Measurements from ENCODE around the gene DENND6A. TPM values are rescaled to one million over a fixed set of nuclear protein-coding genes. Genes with fewer than 3 reads are reported as not detected.

DENND6A gene
- total RNA-seq, 2 donors from 2014 or later, result 17.1 to 18.3 TPM

DNA sequence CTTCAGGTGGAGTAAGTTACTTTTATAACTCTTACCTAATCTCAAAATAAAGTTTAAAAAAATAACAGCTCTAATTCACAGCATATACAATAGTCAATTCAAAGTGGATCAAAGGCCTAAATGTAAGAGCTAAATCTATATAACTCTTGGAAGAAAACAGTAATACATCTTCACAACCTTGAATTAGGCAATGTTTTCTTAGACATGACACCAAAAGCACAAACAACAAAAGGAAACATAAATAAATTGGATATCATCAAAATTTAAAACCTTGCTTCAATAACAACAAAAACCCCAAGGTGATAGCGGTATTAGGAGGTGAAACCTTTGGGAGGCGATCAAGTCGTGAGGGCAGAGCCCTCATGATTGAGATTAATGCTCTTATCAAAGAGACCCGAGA is 12.8 kb downstream of the DENND6A start:
- H3K9me3 Mint-ChIP-seq, result no peaks in the 10 kb centered on the region
- no peak overlapping the region for H3K4me3 Mint-ChIP-seq
- no peaks in the 10 kb centered on the region for H3K27me3 Mint-ChIP-seq
- no peak for ATAC-seq (replicated peaks)
- H3K4me1 Mint-ChIP-seq, result peaks cover 26% of the 10 kb centered on the region
- no peak overlapping the region for H3K27ac Mint-ChIP-seq
- H3K36me3 Mint-ChIP-seq (ENCODE audit: low read depth), result peaks cover 58% of the 10 kb centered on the region

DNA sequence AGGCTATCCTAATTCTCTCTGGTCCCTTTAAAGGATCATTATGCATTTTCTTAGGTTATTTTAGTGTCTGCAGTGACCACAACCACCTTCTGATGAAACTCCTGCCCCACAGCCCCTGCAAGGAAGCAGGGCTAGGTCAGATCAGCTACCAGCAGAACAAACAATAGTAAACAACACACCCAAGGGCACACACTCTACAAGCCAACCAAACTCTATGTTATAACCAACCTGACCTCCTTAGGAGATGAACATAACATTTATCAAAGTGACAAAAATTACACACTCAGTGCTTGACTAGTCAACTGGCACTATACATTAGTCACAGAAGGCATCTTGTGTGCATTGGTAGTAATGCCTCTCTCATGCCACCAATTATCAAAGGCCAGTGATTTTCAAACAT is 17.3 kb downstream of the DENND6A start:
- Mint-ChIP-seq H3K36me3 (ENCODE audit: low read depth) (peaks cover 67% of the 10 kb centered on the region), H3K4me1 (peaks cover 24% of the 10 kb centered on the region), H3K27ac (peak overlapping the region; percentile 34), H3K4me3 (no peak overlapping the region), H3K9me3 (no peaks in the 10 kb centered on the region), H3K27me3 (no peaks in the 10 kb centered on the region)
- peak; percentile 16 for ATAC-seq (replicated peaks)

DNA sequence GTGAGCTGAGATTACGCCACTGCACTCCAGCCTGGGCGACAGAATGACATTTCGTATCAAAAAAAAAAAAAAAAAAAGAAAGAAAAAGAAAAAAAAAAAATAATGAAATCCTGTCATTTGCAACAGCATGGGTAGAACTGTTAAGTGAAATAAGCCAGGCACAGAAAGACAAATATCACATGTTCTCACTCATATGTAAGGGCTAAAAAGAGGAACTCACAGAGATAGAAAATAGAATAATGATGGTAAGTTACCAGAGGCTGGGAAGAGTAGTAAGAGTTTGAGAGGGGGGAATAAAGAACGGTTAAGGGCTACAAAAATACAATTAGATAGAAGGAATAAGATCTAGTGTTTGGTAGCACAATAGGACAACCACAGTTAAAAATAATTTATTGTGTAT is 19.7 kb downstream of the DENND6A start:
- Mint-ChIP-seq H3K9me3 (no peaks in the 10 kb centered on the region), H3K27me3 (no peaks in the 10 kb centered on the region), H3K36me3 (ENCODE audit: low read depth) (peaks cover 67% of the 10 kb centered on the region), H3K4me1 (peaks cover 11% of the 10 kb centered on the region), H3K4me3 (no peak overlapping the region), H3K27ac (no peak overlapping the region)
- ATAC-seq (replicated peaks), result no peak

DNA sequence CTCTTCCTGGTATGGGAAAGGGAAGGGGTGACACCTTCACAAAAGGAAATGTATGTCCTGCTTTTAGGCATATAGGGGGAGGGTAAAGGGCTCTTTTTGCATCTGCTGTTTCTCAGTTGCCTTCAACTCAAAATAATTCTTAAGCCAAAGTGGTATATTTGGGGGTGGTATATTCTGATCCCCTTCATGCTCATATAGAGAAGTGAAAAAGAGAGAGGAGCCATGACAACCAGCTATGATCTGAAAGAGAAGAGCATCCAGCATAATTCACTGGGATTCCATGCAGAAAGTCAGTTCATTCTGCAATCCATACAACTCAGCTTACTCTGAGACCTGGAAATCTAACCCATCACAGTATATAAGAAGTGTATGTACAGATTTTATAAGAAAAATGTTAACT is 22.3 kb downstream of the DENND6A start:
- Mint-ChIP-seq H3K9me3 (no peaks in the 10 kb centered on the region), H3K4me1 (peaks cover 8% of the 10 kb centered on the region), H3K36me3 (ENCODE audit: low read depth) (peaks cover 73% of the 10 kb centered on the region), H3K4me3 (no peak overlapping the region), H3K27ac (no peak overlapping the region), H3K27me3 (no peaks in the 10 kb centered on the region)
- no peak for ATAC-seq (replicated peaks)

DNA sequence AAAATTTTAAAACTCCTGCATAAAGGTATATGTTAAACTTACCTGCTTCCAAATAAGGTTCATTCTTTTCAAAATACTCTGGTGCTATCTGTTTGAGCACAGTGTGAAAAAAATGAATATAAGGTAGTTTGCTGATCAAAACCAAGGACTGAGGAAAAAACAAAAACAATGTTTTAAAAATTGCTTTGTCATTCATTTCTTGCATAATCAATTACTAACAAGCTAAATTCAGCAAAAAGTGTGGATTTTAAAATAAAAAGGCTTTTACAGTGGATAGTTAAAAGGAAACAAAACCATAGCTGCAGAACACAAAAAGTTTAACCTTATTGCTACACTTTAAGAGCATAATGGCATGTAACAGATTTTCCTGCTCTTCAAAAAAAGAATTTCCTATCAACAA is 31.5 kb downstream of the DENND6A start:
- Mint-ChIP-seq H3K27me3 (no peaks in the 10 kb centered on the region), H3K9me3 (no peaks in the 10 kb centered on the region), H3K36me3 (ENCODE audit: low read depth) (peaks cover 94% of the 10 kb centered on the region), H3K4me1 (no peaks in the 10 kb centered on the region), H3K27ac (no peak overlapping the region), H3K4me3 (no peak overlapping the region)
- ATAC-seq (replicated peaks), result no peak

DNA sequence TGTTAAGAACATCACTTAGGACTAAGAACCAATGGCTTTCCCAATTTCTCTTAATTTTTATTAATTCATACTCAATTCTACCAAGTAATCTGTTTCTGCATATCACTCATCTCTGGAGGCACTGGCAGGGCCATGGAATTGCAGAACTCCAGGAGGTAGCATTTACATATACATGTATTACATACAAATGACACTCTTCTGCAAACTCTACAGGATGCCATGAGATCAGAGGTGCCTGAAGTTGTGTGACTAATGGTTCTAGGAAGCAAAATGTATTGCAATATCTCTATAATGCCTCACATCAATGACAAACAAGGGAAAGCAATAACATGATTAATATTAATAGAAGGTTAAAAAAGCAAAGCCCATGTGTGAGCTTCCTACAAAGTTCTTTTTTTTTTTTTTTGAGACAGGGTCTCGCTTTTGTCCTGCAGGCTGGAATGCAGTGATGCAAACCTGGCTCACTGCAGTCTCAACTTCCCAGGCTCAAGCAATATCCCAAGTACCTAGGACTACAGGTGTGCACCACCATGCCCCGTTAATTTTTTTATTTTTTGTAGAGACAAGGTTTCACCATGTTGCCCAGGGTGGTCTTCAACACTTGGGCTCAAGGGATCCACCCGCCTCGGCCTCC is 33.0 kb downstream of the DENND6A start:
- H3K27me3 Mint-ChIP-seq, result no peaks in the 10 kb centered on the region
- H3K9me3 Mint-ChIP-seq, result no peaks in the 10 kb centered on the region
- peak overlapping the region; percentile 76 for H3K27ac Mint-ChIP-seq
- peaks cover 94% of the 10 kb centered on the region for H3K36me3 Mint-ChIP-seq (ENCODE audit: low read depth)
- ATAC-seq (replicated peaks), result no peak
- H3K4me3 Mint-ChIP-seq, result no peak overlapping the region
- H3K4me1 Mint-ChIP-seq, result no peaks in the 10 kb centered on the region

DNA sequence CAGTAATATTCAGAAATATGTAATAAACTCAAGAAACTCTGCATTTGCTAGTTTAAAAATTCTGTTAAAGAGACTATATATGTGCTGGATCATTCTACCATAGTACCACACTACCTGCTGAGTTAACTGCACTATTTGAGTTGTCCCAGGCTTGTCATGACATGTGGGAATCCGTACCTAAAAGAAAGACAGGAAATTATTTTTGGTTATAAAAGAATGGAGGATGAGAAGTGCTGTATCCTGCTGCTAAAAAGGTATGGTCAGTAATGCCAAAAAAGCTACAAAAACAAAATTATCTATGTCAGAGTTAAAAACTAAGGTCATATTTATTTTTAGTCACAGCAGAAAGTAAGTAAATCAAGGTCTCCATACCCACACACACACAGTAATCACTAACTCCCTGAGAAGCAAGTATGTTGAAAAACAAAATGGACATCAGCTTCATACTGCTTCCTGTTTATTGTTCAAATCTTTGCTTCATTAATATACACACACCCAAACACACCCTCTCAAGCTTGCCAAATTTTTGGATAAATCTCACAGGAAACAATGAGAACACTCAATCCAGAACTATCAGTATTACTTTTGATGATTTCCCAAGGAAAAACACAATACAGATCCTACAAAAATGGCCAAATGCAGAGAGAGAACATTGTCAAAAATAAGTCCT is 33.7 kb downstream of the DENND6A start:
- Mint-ChIP-seq H3K27ac (peak overlapping the region; percentile 76), H3K4me1 (no peaks in the 10 kb centered on the region), H3K36me3 (ENCODE audit: low read depth) (peaks cover 94% of the 10 kb centered on the region), H3K9me3 (no peaks in the 10 kb centered on the region), H3K4me3 (no peak overlapping the region), H3K27me3 (no peaks in the 10 kb centered on the region)
- no peak for ATAC-seq (replicated peaks)

DNA sequence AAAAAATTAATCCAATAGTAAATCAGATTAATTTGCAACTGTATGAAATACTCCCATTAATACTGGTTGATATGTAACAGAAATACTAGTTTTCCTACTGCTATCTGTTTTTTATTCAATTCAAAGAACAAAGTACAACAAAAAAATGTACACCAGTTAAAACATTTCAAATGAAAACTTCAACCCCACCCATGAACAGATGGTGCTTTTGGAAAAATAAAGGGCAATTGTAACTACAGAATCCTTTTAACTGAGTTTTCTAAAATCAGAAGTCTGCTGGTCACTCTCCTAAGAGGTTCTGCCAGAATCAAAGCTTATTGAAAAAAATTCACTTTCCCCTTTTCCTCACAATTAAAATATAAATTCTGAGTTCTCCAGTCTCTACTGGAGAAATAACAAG is 34.3 kb downstream of the DENND6A start:
- no peaks in the 10 kb centered on the region for H3K9me3 Mint-ChIP-seq
- peak overlapping the region; percentile 76 for H3K27ac Mint-ChIP-seq
- H3K36me3 Mint-ChIP-seq (ENCODE audit: low read depth), result peaks cover 91% of the 10 kb centered on the region
- no peak for ATAC-seq (replicated peaks)
- H3K4me1 Mint-ChIP-seq, result no peaks in the 10 kb centered on the region
- H3K27me3 Mint-ChIP-seq, result no peaks in the 10 kb centered on the region
- no peak overlapping the region for H3K4me3 Mint-ChIP-seq

DNA sequence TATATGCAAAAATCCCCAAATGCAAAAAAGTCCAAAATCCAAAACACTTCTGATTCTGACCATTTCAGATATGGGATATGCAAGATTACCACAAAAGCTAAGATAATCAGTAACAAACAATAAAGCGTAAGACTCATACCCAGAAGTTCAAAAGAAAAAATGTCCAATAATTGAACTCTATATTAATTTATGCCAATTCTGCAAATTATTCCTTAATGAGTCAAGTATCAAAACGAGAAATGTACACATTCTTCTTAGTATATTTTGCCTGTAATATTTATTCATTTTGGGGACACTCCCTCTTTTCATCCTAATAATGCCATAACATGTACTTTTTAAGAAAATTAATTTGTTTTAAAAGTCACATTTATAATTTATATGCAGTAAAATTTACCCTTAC is 37.1 kb downstream of the DENND6A start:
- H3K4me1 Mint-ChIP-seq, result no peaks in the 10 kb centered on the region
- peaks cover 92% of the 10 kb centered on the region for H3K36me3 Mint-ChIP-seq (ENCODE audit: low read depth)
- no peaks in the 10 kb centered on the region for H3K9me3 Mint-ChIP-seq
- no peak overlapping the region for H3K27ac Mint-ChIP-seq
- no peak for ATAC-seq (replicated peaks)
- H3K27me3 Mint-ChIP-seq, result no peaks in the 10 kb centered on the region
- H3K4me3 Mint-ChIP-seq, result no peak overlapping the region

DNA sequence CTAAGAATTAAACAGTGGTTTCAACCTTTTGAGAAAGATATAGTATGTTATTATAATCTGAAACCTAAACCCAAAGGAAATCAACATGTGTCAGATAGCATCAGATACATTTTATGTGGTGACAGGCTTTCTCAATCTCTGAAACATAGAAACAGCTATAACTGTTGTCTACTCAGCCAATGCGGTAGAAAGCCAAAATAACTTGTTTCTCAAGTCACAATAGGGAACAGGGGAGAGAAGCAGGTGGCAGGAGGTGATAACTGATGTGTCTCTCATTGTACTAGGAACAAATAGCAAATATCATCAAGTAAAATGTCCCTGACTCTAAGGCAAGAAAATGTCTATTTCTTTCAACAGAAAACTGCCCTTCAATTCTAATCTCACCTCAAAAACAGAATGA is 38.6 kb downstream of the DENND6A start:
- Mint-ChIP-seq H3K27me3 (no peaks in the 10 kb centered on the region), H3K27ac (peak overlapping the region; percentile 59), H3K36me3 (ENCODE audit: low read depth) (peaks cover 89% of the 10 kb centered on the region), H3K9me3 (no peaks in the 10 kb centered on the region), H3K4me3 (no peak overlapping the region), H3K4me1 (no peaks in the 10 kb centered on the region)
- ATAC-seq (replicated peaks), result no peak

DNA sequence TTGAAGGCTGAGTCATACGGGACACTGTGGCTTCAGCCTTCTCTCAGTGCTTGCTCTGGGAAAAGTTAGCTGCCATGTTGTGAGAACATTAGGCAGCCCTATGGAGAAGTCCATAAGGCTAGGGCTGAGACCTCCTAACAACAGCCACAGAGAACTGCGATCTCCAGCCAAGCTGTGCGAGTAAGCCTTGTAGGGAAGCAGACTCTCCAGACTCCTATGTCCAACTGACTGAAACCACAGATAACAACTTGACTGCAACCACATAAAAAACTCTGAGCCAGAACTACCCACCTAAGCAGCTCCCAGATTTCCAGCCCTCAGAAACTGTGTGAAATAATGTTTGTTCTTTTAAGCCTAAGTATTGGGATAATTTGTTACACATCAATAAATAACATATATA is 40.7 kb downstream of the DENND6A start:
- peaks cover 90% of the 10 kb centered on the region for H3K36me3 Mint-ChIP-seq (ENCODE audit: low read depth)

DNA sequence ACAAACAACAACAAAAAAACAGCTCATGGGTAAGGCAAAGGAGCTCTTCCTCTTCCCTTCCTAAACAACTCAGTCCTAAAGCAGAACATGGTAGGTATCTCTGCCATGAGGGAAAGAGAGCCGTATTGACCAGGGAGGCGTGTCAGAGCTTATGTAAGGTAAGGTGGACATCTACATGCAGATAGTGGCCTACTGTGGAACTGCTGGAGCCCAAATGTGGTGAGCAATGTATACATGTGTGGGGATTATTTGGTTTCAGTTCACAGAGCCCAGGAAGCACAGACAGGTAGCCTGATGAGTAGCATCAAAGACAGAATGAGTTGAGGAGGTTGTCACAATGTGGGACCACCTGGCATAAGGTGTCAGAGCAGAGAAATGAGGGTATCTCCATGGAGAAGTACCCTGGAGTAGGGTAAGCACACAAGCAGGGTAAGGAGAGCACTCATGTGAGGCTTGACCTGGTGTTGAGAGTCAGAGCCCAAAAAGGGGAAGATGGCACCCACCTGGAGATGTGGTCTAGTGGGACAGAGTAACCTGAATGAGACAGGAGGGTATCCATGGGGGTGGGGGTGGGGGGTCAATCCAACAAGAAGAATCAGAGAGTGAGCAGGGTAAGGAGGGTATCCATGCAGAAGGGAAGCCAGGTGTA is 45.5 kb downstream of the DENND6A start:
- peaks cover 92% of the 10 kb centered on the region for H3K36me3 Mint-ChIP-seq (ENCODE audit: low read depth)
- peak overlapping the region; percentile 24 for H3K27ac Mint-ChIP-seq
- no peak overlapping the region for H3K4me3 Mint-ChIP-seq
- H3K4me1 Mint-ChIP-seq, result peaks cover 22% of the 10 kb centered on the region
- ATAC-seq (replicated peaks), result peak; percentile 9
- no peaks in the 10 kb centered on the region for H3K27me3 Mint-ChIP-seq
- peaks cover 5% of the 10 kb centered on the region for H3K9me3 Mint-ChIP-seq

More for the DNA sequence above, 40.7 kb downstream of the DENND6A start:
- Mint-ChIP-seq H3K4me3 (no peak overlapping the region), H3K27me3 (no peaks in the 10 kb centered on the region), H3K9me3 (peaks cover 5% of the 10 kb centered on the region), H3K27ac (no peak overlapping the region), H3K4me1 (peaks cover 14% of the 10 kb centered on the region)
- peak; percentile 46 for ATAC-seq (replicated peaks)

DNA sequence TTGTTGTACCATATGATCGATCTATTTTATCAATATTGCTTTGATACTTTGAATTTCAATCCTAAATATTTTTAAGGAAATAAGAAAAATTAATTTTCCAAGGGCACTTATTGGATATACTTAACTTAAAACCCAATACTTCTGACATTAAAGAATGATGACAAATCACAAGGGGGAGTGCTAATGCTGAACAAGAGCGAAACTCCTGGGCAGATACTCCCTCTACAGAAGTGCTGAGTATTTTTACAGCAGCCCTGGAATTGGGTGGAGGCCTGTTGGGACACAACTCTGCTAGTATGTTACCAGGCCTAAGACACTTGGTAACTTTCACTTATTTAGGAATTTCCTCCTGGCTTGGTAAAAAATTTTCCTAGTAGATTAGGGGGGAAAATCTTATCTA is 46.2 kb downstream of the DENND6A start:
- peaks cover 5% of the 10 kb centered on the region for H3K9me3 Mint-ChIP-seq
- peak overlapping the region; percentile 24 for H3K27ac Mint-ChIP-seq
- no peaks in the 10 kb centered on the region for H3K27me3 Mint-ChIP-seq
- peaks cover 93% of the 10 kb centered on the region for H3K36me3 Mint-ChIP-seq (ENCODE audit: low read depth)
- no peak for ATAC-seq (replicated peaks)
- H3K4me3 Mint-ChIP-seq, result no peak overlapping the region
- peaks cover 23% of the 10 kb centered on the region for H3K4me1 Mint-ChIP-seq

DNA sequence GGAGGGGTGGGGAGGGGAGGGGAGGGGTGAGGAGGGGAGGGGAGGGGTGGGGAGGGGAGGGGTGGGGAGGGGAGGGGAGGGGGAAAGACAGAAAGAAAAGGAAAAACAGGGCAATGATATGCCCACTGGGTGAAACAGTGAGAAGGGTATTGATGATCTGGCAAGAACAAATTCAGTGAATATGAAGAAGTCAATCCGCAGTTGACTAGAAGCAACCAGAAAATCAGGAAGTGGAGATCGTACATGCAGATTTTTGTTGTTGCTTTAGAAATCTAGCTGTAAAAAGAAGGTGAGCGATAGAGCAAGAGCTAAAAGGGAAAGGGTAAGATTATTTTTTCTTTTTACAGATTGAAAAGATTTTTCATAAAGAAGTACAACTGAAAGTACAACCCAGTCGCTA is 48.1 kb downstream of the DENND6A start:
- H3K9me3 Mint-ChIP-seq, result peaks cover 5% of the 10 kb centered on the region
- H3K27me3 Mint-ChIP-seq, result no peaks in the 10 kb centered on the region
- peaks cover 95% of the 10 kb centered on the region for H3K36me3 Mint-ChIP-seq (ENCODE audit: low read depth)
- no peak overlapping the region for H3K27ac Mint-ChIP-seq
- no peak overlapping the region for H3K4me3 Mint-ChIP-seq
- ATAC-seq (replicated peaks), result no peak
- peaks cover 26% of the 10 kb centered on the region for H3K4me1 Mint-ChIP-seq

DNA sequence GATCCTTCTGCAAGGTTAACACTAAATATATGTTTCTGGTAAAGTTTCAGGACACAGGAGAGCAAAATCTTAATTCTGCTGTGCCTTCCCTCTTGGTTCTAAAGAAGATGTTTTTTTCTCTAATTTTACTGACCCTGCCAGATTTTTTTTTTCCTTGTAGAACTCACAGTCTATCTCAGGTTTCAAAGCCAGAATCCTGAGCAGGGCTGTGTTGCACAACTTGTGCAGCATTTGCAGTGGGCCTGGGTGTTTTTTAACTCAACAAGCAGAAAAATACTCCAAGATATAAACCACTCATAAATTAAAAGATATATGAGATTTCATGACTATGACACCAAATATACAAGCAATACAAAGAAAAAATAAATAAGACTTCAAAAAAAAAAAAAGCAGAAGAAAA is 55.5 kb downstream of the DENND6A start:
- Mint-ChIP-seq H3K4me1 (peaks cover 9% of the 10 kb centered on the region), H3K27ac (no peak overlapping the region), H3K4me3 (no peak overlapping the region), H3K36me3 (ENCODE audit: low read depth) (peaks cover 90% of the 10 kb centered on the region), H3K9me3 (no peaks in the 10 kb centered on the region), H3K27me3 (no peaks in the 10 kb centered on the region)
- ATAC-seq (replicated peaks), result no peak
